Esophagus muscularis mucosa (tissue), 4 donors: Measurements from ENCODE around the gene RIPPLY2. TPM values are rescaled to one million over a fixed set of nuclear protein-coding genes. Genes with fewer than 3 reads are reported as not detected.

ENCODE experiments used
- DNase-seq: peaks from one replicate; pipeline ENCODE4 v3.0.0-alpha.2; 2017; ENCODE audit errors: extremely low spot score
- H3K27ac ChIP-seq, 4 donors: fragments of 200-600 bp; sonication (generic); replicated peaks in 1 of 4; 1 replicate in 3 of 4; 2 replicates in 1 of 4; pipeline ENCODE4 v1.5.1; 2016 to 2019; ENCODE audit warnings: mild to moderate bottlenecking in 1 of 4
- H3K27me3 ChIP-seq, 4 donors: fragments of 200-600 bp; sonication (generic); one replicate each; pipeline versions ENCODE4 v1.5.1 to v1.6.0; 2016 to 2019
- H3K36me3 ChIP-seq, 4 donors: fragments of 200-600 bp; sonication (generic); one replicate each; pipeline ENCODE4 v1.5.1; 2016 to 2019
- H3K4me1 ChIP-seq, 4 donors: fragments of 200-600 bp; sonication (generic); one replicate each; pipeline ENCODE4 v1.5.1; 2016 to 2019
- H3K4me3 ChIP-seq, 4 donors: fragments of 200-600 bp; sonication (generic); 1 replicate in 2 of 4; 2 replicates in 2 of 4; pipeline ENCODE4 v1.5.1; 2016 to 2019; ENCODE audit warnings: mild to moderate bottlenecking in 4 of 4, moderate library complexity in 1 of 4
- H3K9me3 ChIP-seq, 4 donors: fragments of 200-600 bp; sonication (generic); 1 replicate in 3 of 4; 2 replicates in 1 of 4; pipeline ENCODE4 v1.5.1; 2016 to 2019
- EP300 ChIP-seq: sonication (generic); formaldehyde crosslinking; IDR thresholded peaks from one replicate; pipeline ENCODE4 v1.6.1; 2017; ENCODE audit warnings: antibody characterized with exemption
- POLR2A ChIP-seq: fragments of 450-650 bp; IDR thresholded peaks from one replicate; pipeline ENCODE4 v1.6.1; 2017; ENCODE audit warnings: antibody characterized with exemption, moderate library complexity, mild to moderate bottlenecking, low read depth
- POLR2AphosphoS5 ChIP-seq, 2 donors: sonication (generic); formaldehyde crosslinking; IDR thresholded peaks; one replicate each; pipeline ENCODE4 v1.6.1; 2017; ENCODE audit warnings: antibody characterized with exemption in 2 of 2
- WGBS: methylation state at CpG from one replicate; pipeline ENCODE4 v1.1.5; 2018; 5-methylcytosine and 5-hydroxymethylcytosine counted together
- intact Hi-C: fragments of 100-400 bp; cut with DNase I; formaldehyde crosslinking; loops from one replicate; pipeline ENCODE4 v1.15.1; 2023
- total RNA-seq, 4 donors: library from RNA; depleted of rRNA; stranded (reverse); fragments of >200 nt; gene quantifications; one replicate each; pipeline versions ENCODE4 v1.1.0 to v1.2.1, GENCODE V29; 2016
- TF ChIP-seq, protein P1 (sequence below), 3 experiments: fragments of 200-600 bp in 2 of 3; fragments of 450-650 bp in 1 of 3; sonication (generic) in 2 of 3; IDR thresholded peaks; one replicate each; pipeline ENCODE4 v1.5.1; 2017 to 2019; ENCODE audit warnings: antibody characterized with exemption in 3 of 3, mild to moderate bottlenecking in 2 of 3, moderate library complexity in 1 of 3

RIPPLY2 gene
- total RNA-seq, 4 donors from 2014 or later, result not detected

DNA sequence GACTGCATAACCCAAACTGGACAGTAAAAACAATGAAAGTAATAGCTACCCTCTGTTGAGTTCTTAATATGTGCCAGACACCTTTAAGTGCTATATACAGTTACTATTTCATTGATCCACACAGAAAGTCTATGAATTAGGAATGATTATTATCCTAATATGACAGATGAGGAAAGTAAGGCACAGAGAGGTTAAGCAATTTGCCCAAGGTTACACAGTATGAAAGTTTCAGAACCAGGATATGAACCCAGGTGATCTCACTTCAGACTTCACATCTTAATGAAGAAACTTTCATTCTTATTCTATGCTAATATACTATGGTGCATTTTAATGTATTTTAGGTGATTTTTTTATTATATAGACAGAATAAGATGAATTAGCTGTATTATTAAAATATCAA, 40.6 kb upstream of the RIPPLY2 start:
- Histone ChIP-seq H3K36me3 (no peaks in the 10 kb centered on the region), H3K4me3 (no peak overlapping the region), H3K27me3 (no peaks in the 10 kb centered on the region), H3K9me3 (no peaks in the 10 kb centered on the region), H3K27ac (no peak overlapping the region), H3K4me1 (no peaks in the 10 kb centered on the region)
- intact Hi-C loops, result no loop called here
- TF ChIP-seq POLR2A, result no peak
- TF ChIP-seq EP300, result no peak
- TF ChIP-seq POLR2AphosphoS5 (IDR thresholded peaks at IDR 0.05), result no peak
- TF ChIP-seq, protein P1, sequence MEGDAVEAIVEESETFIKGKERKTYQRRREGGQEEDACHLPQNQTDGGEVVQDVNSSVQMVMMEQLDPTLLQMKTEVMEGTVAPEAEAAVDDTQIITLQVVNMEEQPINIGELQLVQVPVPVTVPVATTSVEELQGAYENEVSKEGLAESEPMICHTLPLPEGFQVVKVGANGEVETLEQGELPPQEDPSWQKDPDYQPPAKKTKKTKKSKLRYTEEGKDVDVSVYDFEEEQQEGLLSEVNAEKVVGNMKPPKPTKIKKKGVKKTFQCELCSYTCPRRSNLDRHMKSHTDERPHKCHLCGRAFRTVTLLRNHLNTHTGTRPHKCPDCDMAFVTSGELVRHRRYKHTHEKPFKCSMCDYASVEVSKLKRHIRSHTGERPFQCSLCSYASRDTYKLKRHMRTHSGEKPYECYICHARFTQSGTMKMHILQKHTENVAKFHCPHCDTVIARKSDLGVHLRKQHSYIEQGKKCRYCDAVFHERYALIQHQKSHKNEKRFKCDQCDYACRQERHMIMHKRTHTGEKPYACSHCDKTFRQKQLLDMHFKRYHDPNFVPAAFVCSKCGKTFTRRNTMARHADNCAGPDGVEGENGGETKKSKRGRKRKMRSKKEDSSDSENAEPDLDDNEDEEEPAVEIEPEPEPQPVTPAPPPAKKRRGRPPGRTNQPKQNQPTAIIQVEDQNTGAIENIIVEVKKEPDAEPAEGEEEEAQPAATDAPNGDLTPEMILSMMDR (IDR thresholded peaks at IDR 0.05), result no peak
- no peak for DNase-seq

DNA sequence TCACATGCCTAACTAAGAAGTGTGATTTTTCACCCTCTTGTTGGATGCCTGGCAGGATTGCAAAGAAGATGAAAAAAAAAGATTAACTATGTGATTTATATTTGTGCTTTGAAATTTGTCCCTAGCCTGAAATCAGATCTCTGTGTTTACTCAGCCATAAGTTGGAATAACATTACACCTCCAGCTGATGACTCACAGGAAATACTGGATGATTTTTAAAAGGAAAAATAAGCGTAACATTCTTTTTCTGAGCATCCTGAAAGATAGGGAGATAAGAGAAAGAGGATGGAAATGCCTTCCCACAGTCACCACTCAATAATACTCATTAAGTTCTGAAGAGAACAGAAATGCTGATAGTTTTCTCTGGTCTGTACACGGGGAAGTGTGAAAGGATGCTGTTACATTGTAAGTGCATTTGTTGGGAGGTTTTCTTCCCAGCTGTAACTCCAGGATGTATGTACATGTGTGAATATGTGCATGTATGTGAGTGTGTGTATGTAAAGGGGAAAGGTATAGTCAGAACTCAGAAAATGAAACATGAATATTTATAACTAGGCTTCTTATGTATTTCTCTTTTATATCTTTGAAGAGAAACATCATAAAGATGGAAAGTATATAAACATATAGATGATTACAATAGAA, 37.4 kb upstream of the RIPPLY2 start:
- no peak for TF ChIP-seq POLR2AphosphoS5 (IDR thresholded peaks at IDR 0.05)
- no peak for TF ChIP-seq POLR2A
- 26% methylated on average over 2 of the region's 2 CpGs for WGBS

DNA sequence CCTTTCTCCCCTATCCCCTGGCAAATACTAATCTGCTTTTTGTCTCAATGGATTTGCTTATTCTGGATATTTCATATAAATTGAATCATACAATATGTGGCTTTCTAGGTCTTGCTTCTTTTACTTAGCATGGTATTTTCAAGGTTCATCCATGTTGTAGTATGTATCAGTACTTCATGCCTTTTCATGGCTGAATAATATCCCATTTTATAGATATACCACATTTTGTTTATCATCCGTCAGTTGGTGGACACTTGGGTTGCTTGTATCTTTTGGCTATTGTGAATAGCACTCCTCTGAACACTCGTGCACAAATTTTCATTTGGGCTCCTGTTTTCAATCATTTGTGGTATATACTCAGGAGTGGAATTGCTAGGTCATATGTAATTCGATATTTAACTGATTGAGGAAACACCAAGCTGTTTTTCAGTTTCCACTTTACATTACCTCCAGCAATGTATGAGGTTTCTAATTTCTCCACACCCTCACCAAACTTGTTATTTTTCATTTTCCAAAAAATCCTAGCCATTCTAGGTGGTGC, 30.5 kb upstream of the RIPPLY2 start:
- H3K36me3 ChIP-seq, result no peaks in the 10 kb centered on the region
- H3K4me3 ChIP-seq, result no peak overlapping the region
- no peak overlapping the region for H3K27ac ChIP-seq
- TF ChIP-seq EP300 (no peak), POLR2AphosphoS5 (IDR thresholded peaks at IDR 0.05) (no peak), POLR2A (no peak)
- TF ChIP-seq, protein P1 (IDR thresholded peaks at IDR 0.05), result no peak
- H3K9me3 ChIP-seq, result no peaks in the 10 kb centered on the region
- 77% methylated on average over 3 of the region's 3 CpGs for WGBS
- H3K4me1 ChIP-seq, result peaks cover 0 to 5% (median 2%) of the 10 kb centered on the region in 4 donors
- intact Hi-C loops, result no loop called here
- no peaks in the 10 kb centered on the region for H3K27me3 ChIP-seq
- no peak for DNase-seq

More for the DNA sequence above, 37.4 kb upstream of the RIPPLY2 start:
- Histone ChIP-seq H3K36me3 (no peaks in the 10 kb centered on the region), H3K27me3 (no peaks in the 10 kb centered on the region), H3K27ac (no peak overlapping the region), H3K9me3 (no peaks in the 10 kb centered on the region), H3K4me3 (no peak overlapping the region), H3K4me1 (no peaks in the 10 kb centered on the region)
- DNase-seq, result no peak
- intact Hi-C loops, result no loop called here

DNA sequence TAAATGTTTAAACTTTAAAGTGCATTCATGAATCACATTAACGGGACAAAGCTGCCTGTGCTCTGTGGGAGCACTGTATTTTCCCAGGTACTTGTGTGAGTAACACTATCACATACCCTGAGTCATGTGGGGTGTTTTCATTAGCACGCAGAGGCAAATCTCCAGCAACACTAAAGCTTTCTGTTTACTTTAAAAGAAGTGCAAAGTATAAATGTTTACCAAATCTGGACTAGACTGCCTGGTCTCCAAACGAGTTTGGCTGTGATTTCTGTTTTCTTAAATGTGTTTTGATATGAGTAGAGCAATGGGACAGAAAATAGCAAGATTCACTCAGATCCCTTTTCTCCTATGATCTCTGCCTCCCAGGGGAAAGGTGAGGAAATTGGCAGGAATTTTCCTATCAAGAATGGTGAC, 28.8 kb upstream of the RIPPLY2 start:
- intact Hi-C loops, result no loop called here
- no peak for DNase-seq
- H3K4me1 ChIP-seq, result peaks cover 0 to 5% (median 2%) of the 10 kb centered on the region in 4 donors
- no peak for TF ChIP-seq EP300
- TF ChIP-seq, protein P1 (IDR thresholded peaks at IDR 0.05), result no peak
- no peak for TF ChIP-seq POLR2AphosphoS5 (IDR thresholded peaks at IDR 0.05)
- no peak for TF ChIP-seq POLR2A
- H3K27ac ChIP-seq, result no peak overlapping the region
- no peaks in the 10 kb centered on the region for H3K27me3 ChIP-seq
- H3K9me3 ChIP-seq, result no peaks in the 10 kb centered on the region
- no peaks in the 10 kb centered on the region for H3K36me3 ChIP-seq
- WGBS, result 15% methylated on average over 3 of the region's 3 CpGs
- no peak overlapping the region for H3K4me3 ChIP-seq

DNA sequence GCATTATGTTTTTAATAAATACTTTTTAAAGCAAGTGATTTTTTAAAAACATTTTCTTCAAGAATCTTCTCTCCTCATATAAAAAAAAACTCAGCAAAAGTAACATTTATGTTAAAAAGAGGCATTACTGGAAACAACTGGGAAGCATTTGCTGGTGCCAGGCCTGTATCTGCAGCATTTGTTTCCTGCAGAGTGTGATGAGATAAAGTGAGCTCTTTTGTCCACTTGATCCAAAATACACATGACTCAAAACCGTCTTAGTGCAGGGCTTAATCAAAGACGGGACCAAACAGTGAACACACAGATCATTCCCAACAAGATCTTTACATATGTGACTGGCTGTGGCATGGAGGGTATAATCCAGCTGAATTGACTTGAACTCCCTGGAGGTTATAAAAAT, 28.3 kb upstream of the RIPPLY2 start:
- TF ChIP-seq POLR2AphosphoS5 (IDR thresholded peaks at IDR 0.05) (no peak), POLR2A (no peak), EP300 (no peak)
- TF ChIP-seq, protein P1 (IDR thresholded peaks at IDR 0.05), result no peak
- intact Hi-C loops, result no loop called here
- Histone ChIP-seq H3K4me1 (peaks cover 0 to 5% (median 2%) of the 10 kb centered on the region in 4 donors), H3K27me3 (no peaks in the 10 kb centered on the region), H3K4me3 (no peak overlapping the region), H3K27ac (no peak overlapping the region), H3K9me3 (no peaks in the 10 kb centered on the region), H3K36me3 (no peaks in the 10 kb centered on the region)
- WGBS, result 39% methylated on average over 2 of the region's 2 CpGs
- no peak for DNase-seq
